Stimulated activated CD4-positive, alpha-beta T cell treated with anti-CD3 and anti-CD28 coated beads, Interleukin-1b, Interleukin-23, amount 100 ng/mL, for 4 hours (primary cell): ENCODE measurements around the gene CAMTA1.
"Not testable (repeated sequence)": the region's sequence is repeated elsewhere in the genome, so short reads cannot be mapped to it uniquely, and the experiment has no call there.

Experiments
- DNase-seq, 2 donors: peaks; one replicate each; pipeline ENCODE4 v3.0.0-alpha.2; 2020; ENCODE audit warnings: low read depth in 2 of 2

Gene CAMTA1

GRCh38 chr1:6785318-6785727 lies at the start of gene CAMTA1:
Gene CAMTA1 (plus strand): TSS chr1:6785454. CDS start chr1:6785531, 77 bp downstream.
- DNase-seq = peak in 1 of 2 donors; percentile 97

- no peak for DNase-seq
Measured at GRCh38 chr1:6738987-6739676, 46.1 kb upstream of the CAMTA1 start.

- not testable (repeated sequence) for DNase-seq
Measured at GRCh38 chr1:6742676-6743188, 42.5 kb upstream of the CAMTA1 start.

GRCh38 chr1:6743189-6744101 lies 41.8 kb upstream of the CAMTA1 start:
- DNase-seq = no peak

- DNase-seq = no peak
Measured at GRCh38 chr1:6745073-6745472, 40.2 kb upstream of the CAMTA1 start.

GRCh38 chr1:6747674-6748073 lies 37.6 kb upstream of the CAMTA1 start:
- no peak for DNase-seq

GRCh38 chr1:6750490-6750889 lies 34.8 kb upstream of the CAMTA1 start:
- no peak for DNase-seq

GRCh38 chr1:6753320-6754140 lies 31.7 kb upstream of the CAMTA1 start:
- DNase-seq = no peak

GRCh38 chr1:6756457-6756856 lies 28.8 kb upstream of the CAMTA1 start:
- no peak for DNase-seq

GRCh38 chr1:6757719-6758435 lies 27.4 kb upstream of the CAMTA1 start:
- DNase-seq = no peak

GRCh38 chr1:6761196-6761737 lies 24.0 kb upstream of the CAMTA1 start:
- DNase-seq = no peak

GRCh38 chr1:6762060-6762459 lies 23.2 kb upstream of the CAMTA1 start:
- DNase-seq = no peak

GRCh38 chr1:6770751-6771440 lies 14.4 kb upstream of the CAMTA1 start:
- DNase-seq = no peak

- no peak for DNase-seq
Measured at GRCh38 chr1:6771441-6771769, 13.8 kb upstream of the CAMTA1 start.

GRCh38 chr1:6774381-6774780 lies 10.9 kb upstream of the CAMTA1 start:
- no peak for DNase-seq

GRCh38 chr1:6775261-6776043 lies 9.8 kb upstream of the CAMTA1 start:
- no peak for DNase-seq

- no peak for DNase-seq
Measured at GRCh38 chr1:6776389-6776788, 8.9 kb upstream of the CAMTA1 start.

- no peak for DNase-seq
Measured at GRCh38 chr1:6776895-6777294, 8.4 kb upstream of the CAMTA1 start.

- no peak for DNase-seq
Measured at GRCh38 chr1:6777813-6778212, 7.4 kb upstream of the CAMTA1 start.
